K562 (cell line): ENCODE data around the gene KDM2A.

Experiments
- KDM1A ChIP-seq, 2 experiments: fragments of 450-650 bp; IDR thresholded peaks; 2 replicates each; pipeline ENCODE4 v1.6.1; 2016; ENCODE audit warnings: mild to moderate bottlenecking in 2 of 2
- POLR2AphosphoS5 ChIP-seq: IDR thresholded peaks from 2 replicates; pipeline ENCODE4 v1.6.1; 2011; ENCODE audit warnings: mild to moderate bottlenecking, low read depth, low read length, moderate library complexity; ENCODE audit not compliant: control insufficient read depth, insufficient read depth
- SRF ChIP-seq, 2 experiments: fragments of 250-450, 450-650 bp in 1 of 2; sonication (Bioruptor Pico) in 1 of 2; sonication (generic) in 1 of 2; formaldehyde crosslinking; IDR thresholded peaks; 2 replicates each; pipeline versions ENCODE4 v1.5.0 to v1.5.1; 2020 to 2022; ENCODE audit warnings: mild to moderate bottlenecking in 1 of 2, missing genetic modification reagents in 1 of 2
- XRCC3 ChIP-seq: fragments of 450-650 bp; IDR thresholded peaks from 2 replicates; pipeline ENCODE4 v1.6.1; 2017; ENCODE audit warnings: mild to moderate bottlenecking, moderate library complexity
- YY1 ChIP-seq, 3 experiments: IDR thresholded peaks; 2 replicates each; pipeline ENCODE4 v1.6.1; 2011; ENCODE audit warnings: low read length in 2 of 3, mild to moderate bottlenecking in 2 of 3, moderate library complexity in 2 of 3, borderline replicate concordance in 1 of 3, control low read depth in 1 of 3, low read depth in 1 of 3; ENCODE audit not compliant: insufficient read depth in 3 of 3, insufficient replicate concordance in 2 of 3, control insufficient read depth in 1 of 3, insufficient read length in 1 of 3; ENCODE audit errors: extremely low read depth in 1 of 3
- ZFP36 ChIP-seq: fragments of 150-350 bp; IDR thresholded peaks from 2 replicates; pipeline ENCODE4 v1.6.1; 2018; ENCODE audit warnings: low read length, low read depth; ENCODE audit not compliant: partially characterized antibody
- TF ChIP-seq, protein P1 (sequence below), 3 experiments: IDR thresholded peaks in 2 of 3; conservative IDR thresholded peaks in 1 of 3; 2 replicates each; pipeline ENCODE4 v1.5.1; 2011 to 2012; ENCODE audit warnings: low read length in 3 of 3, mild to moderate bottlenecking in 3 of 3, control low read depth in 2 of 3, improper control_type of control experiment in 1 of 3, inconsistent platforms in 1 of 3, low read depth in 1 of 3, mixed read lengths in 1 of 3, moderate library complexity in 1 of 3; ENCODE audit not compliant: insufficient read depth in 2 of 3
- TF ChIP-seq, protein P2 (sequence below): fragments of 250-450 bp; sonication (Bioruptor Pico); IDR thresholded peaks from 2 replicates; pipeline ENCODE4 v1.5.0; 2020; ENCODE audit warnings: mild to moderate bottlenecking
- TF ChIP-seq, protein P3 (sequence below): fragments of 450-650 bp; IDR thresholded peaks from 2 replicates; pipeline ENCODE4 v1.6.1; 2016; ENCODE audit warnings: borderline replicate concordance
- TF ChIP-seq, protein P4 (sequence below): fragments of 250-450 bp; sonication (Bioruptor Pico); IDR thresholded peaks from 2 replicates; pipeline ENCODE4 v1.5.0; 2022; ENCODE audit warnings: mild to moderate bottlenecking
- TF ChIP-seq, protein P5 (sequence below): fragments of 450-650 bp; IDR thresholded peaks from 2 replicates; pipeline ENCODE4 v1.7.1; 2018; ENCODE audit warnings: mild to moderate bottlenecking, low read depth; ENCODE audit not compliant: partially characterized antibody
- TF ChIP-seq, protein P6 (sequence below): IDR thresholded peaks from 3 replicates; pipeline ENCODE4 v1.6.1; 2011; ENCODE audit warnings: borderline replicate concordance, mild to moderate bottlenecking; ENCODE audit not compliant: insufficient read length, insufficient read depth

DNA sequence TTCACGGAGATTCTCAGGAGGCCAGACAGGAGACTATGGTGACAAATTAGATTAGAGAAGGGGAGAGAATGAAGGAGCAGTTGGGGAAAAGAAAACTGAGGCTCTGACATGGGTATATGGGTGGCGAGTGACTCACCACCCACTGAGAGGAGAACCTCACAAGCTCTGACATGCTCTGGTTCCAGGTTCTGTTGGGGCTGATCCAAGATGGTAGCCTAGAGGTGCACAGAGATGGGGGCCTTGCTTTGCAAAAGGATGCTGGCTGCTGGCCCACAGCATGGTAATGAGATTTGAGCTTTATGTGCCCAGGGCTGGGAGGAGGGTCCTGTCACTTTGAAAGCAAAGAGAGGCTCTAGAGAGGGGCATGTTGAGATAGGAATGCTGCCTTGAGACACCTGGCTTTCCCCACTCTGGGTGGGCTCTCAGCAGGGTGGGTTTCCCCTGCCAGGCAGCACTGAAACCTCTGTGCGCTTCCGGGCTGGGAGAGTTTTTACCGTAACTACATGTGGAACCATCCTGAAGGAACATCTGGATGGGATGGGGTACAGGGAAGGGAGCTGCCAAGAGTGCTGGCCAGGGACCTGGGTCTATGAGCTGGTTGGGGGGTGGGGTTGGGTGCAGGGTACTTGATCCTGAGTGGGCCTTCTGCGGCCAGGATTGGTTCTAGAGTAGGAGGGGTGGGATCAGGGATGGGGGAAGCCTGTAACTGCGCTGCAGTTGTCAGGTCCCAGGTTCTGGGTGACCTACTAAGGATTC, 146.0 kb downstream of the KDM2A start:
- TF ChIP-seq YY1 (IDR thresholded peaks at IDR 0.05; ENCODE audit: borderline replicate concordance in 1 of 3, control insufficient read depth in 1 of 3, extremely low read depth in 1 of 3, insufficient read depth in 3 of 3, insufficient read length in 1 of 3, insufficient replicate concordance in 2 of 3, low read depth in 1 of 3, low read length in 2 of 3) (no peak), XRCC3 (no peak), ZFP36 (no peak), POLR2AphosphoS5 (no peak), SRF (CRISPR knock-in tag; IDR thresholded peaks at IDR 0.05) (no peak), KDM1A (IDR thresholded peaks at IDR 0.05) (no peak)
- TF ChIP-seq, protein P1, sequence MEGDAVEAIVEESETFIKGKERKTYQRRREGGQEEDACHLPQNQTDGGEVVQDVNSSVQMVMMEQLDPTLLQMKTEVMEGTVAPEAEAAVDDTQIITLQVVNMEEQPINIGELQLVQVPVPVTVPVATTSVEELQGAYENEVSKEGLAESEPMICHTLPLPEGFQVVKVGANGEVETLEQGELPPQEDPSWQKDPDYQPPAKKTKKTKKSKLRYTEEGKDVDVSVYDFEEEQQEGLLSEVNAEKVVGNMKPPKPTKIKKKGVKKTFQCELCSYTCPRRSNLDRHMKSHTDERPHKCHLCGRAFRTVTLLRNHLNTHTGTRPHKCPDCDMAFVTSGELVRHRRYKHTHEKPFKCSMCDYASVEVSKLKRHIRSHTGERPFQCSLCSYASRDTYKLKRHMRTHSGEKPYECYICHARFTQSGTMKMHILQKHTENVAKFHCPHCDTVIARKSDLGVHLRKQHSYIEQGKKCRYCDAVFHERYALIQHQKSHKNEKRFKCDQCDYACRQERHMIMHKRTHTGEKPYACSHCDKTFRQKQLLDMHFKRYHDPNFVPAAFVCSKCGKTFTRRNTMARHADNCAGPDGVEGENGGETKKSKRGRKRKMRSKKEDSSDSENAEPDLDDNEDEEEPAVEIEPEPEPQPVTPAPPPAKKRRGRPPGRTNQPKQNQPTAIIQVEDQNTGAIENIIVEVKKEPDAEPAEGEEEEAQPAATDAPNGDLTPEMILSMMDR (IDR thresholded peaks at IDR 0.05 in 2 of 3, conservative IDR thresholded peaks at IDR 0.05 in 1 of 3; ENCODE audit: insufficient read depth in 2 of 3, low read depth in 1 of 3, low read length in 3 of 3), result no peak
- TF ChIP-seq, protein P2, sequence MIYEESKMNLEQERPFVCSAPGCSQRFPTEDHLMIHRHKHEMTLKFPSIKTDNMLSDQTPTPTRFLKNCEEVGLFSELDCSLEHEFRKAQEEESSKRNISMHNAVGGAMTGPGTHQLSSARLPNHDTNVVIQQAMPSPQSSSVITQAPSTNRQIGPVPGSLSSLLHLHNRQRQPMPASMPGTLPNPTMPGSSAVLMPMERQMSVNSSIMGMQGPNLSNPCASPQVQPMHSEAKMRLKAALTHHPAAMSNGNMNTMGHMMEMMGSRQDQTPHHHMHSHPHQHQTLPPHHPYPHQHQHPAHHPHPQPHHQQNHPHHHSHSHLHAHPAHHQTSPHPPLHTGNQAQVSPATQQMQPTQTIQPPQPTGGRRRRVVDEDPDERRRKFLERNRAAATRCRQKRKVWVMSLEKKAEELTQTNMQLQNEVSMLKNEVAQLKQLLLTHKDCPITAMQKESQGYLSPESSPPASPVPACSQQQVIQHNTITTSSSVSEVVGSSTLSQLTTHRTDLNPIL (CRISPR knock-in tag), result no peak
- TF ChIP-seq, protein P3, sequence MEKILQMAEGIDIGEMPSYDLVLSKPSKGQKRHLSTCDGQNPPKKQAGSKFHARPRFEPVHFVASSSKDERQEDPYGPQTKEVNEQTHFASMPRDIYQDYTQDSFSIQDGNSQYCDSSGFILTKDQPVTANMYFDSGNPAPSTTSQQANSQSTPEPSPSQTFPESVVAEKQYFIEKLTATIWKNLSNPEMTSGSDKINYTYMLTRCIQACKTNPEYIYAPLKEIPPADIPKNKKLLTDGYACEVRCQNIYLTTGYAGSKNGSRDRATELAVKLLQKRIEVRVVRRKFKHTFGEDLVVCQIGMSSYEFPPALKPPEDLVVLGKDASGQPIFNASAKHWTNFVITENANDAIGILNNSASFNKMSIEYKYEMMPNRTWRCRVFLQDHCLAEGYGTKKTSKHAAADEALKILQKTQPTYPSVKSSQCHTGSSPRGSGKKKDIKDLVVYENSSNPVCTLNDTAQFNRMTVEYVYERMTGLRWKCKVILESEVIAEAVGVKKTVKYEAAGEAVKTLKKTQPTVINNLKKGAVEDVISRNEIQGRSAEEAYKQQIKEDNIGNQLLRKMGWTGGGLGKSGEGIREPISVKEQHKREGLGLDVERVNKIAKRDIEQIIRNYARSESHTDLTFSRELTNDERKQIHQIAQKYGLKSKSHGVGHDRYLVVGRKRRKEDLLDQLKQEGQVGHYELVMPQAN, result no peak
- TF ChIP-seq, protein P4, sequence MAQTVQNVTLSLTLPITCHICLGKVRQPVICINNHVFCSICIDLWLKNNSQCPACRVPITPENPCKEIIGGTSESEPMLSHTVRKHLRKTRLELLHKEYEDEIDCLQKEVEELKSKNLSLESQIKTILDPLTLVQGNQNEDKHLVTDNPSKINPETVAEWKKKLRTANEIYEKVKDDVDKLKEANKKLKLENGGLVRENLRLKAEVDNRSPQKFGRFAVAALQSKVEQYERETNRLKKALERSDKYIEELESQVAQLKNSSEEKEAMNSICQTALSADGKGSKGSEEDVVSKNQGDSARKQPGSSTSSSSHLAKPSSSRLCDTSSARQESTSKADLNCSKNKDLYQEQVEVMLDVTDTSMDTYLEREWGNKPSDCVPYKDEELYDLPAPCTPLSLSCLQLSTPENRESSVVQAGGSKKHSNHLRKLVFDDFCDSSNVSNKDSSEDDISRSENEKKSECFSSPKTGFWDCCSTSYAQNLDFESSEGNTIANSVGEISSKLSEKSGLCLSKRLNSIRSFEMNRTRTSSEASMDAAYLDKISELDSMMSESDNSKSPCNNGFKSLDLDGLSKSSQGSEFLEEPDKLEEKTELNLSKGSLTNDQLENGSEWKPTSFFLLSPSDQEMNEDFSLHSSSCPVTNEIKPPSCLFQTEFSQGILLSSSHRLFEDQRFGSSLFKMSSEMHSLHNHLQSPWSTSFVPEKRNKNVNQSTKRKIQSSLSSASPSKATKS (CRISPR knock-in tag), result no peak
- TF ChIP-seq, protein P5, sequence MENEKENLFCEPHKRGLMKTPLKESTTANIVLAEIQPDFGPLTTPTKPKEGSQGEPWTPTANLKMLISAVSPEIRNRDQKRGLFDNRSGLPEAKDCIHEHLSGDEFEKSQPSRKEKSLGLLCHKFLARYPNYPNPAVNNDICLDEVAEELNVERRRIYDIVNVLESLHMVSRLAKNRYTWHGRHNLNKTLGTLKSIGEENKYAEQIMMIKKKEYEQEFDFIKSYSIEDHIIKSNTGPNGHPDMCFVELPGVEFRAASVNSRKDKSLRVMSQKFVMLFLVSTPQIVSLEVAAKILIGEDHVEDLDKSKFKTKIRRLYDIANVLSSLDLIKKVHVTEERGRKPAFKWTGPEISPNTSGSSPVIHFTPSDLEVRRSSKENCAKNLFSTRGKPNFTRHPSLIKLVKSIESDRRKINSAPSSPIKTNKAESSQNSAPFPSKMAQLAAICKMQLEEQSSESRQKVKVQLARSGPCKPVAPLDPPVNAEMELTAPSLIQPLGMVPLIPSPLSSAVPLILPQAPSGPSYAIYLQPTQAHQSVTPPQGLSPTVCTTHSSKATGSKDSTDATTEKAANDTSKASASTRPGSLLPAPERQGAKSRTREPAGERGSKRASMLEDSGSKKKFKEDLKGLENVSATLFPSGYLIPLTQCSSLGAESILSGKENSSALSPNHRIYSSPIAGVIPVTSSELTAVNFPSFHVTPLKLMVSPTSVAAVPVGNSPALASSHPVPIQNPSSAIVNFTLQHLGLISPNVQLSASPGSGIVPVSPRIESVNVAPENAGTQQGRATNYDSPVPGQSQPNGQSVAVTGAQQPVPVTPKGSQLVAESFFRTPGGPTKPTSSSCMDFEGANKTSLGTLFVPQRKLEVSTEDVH, result no peak
- TF ChIP-seq, protein P6, sequence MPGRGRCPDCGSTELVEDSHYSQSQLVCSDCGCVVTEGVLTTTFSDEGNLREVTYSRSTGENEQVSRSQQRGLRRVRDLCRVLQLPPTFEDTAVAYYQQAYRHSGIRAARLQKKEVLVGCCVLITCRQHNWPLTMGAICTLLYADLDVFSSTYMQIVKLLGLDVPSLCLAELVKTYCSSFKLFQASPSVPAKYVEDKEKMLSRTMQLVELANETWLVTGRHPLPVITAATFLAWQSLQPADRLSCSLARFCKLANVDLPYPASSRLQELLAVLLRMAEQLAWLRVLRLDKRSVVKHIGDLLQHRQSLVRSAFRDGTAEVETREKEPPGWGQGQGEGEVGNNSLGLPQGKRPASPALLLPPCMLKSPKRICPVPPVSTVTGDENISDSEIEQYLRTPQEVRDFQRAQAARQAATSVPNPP, result no peak
